GM12878 (cell line): Measurements from ENCODE around the gene AANAT.

ENCODE experiments used
- CTCF ChIP-seq, 3 experiments: IDR thresholded peaks in 2 of 3; conservative IDR thresholded peaks in 1 of 3; 2 replicates each; pipeline ENCODE4 v1.5.1; 2011; ENCODE audit warnings: low read depth in 3 of 3, low read length in 3 of 3, mild to moderate bottlenecking in 3 of 3, control low read depth in 2 of 3, moderate library complexity in 2 of 3, inconsistent platforms in 1 of 3, mixed read lengths in 1 of 3; ENCODE audit not compliant: control insufficient read depth in 2 of 3, insufficient read depth in 1 of 3; ENCODE audit errors: extremely low read depth in 1 of 3
- IRF3 ChIP-seq: fragments of 450-650 bp; IDR thresholded peaks from 2 replicates; pipeline ENCODE4 v1.6.1; 2014; ENCODE audit warnings: mild to moderate bottlenecking
- POLR2AphosphoS5 ChIP-seq: IDR thresholded peaks from 2 replicates; pipeline ENCODE4 v1.6.1; 2011; ENCODE audit warnings: mild to moderate bottlenecking, low read length, inconsistent platforms

GRCh38 chr17:76485569-76485968 lies 18.2 kb downstream of the AANAT start:
- no peak for TF ChIP-seq POLR2AphosphoS5
- TF ChIP-seq CTCF (IDR thresholded peaks at IDR 0.05 in 2 of 3, conservative IDR thresholded peaks at IDR 0.05 in 1 of 3; ENCODE audit: control insufficient read depth in 2 of 3, extremely low read depth in 1 of 3, insufficient read depth in 1 of 3, low read depth in 3 of 3, low read length in 3 of 3) = no peak
- no peak for TF ChIP-seq IRF3
